AG08395 (cell line): ENCODE measurements around the gene OR4F16.
"Not testable (repeated sequence)": the region's sequence is repeated elsewhere in the genome, so short reads cannot be mapped to it uniquely, and the experiment has no call there.

Experiments
- DNase-seq: peaks from one replicate; pipeline ENCODE4 v3.0.0; 2012; ENCODE audit warnings: mixed read lengths, low spot score

Gene OR4F16, protein sequence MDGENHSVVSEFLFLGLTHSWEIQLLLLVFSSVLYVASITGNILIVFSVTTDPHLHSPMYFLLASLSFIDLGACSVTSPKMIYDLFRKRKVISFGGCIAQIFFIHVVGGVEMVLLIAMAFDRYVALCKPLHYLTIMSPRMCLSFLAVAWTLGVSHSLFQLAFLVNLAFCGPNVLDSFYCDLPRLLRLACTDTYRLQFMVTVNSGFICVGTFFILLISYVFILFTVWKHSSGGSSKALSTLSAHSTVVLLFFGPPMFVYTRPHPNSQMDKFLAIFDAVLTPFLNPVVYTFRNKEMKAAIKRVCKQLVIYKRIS

GRCh38 chr1:686554-686953 is at the start of gene OR4F16:
Gene OR4F16 (minus strand): TSS chr1:686654. CDS start chr1:686654, 0 bp downstream.
- not testable (repeated sequence) for DNase-seq

- not testable (repeated sequence) for DNase-seq
These were observed 47.2 kb upstream of the OR4F16 start for GRCh38 chr1:733649-734048.

GRCh38 chr1:727040-727439 is 40.6 kb upstream of the OR4F16 start:
- not testable (repeated sequence) for DNase-seq
